ENCODE data around the gene ZNF699.

DNA sequence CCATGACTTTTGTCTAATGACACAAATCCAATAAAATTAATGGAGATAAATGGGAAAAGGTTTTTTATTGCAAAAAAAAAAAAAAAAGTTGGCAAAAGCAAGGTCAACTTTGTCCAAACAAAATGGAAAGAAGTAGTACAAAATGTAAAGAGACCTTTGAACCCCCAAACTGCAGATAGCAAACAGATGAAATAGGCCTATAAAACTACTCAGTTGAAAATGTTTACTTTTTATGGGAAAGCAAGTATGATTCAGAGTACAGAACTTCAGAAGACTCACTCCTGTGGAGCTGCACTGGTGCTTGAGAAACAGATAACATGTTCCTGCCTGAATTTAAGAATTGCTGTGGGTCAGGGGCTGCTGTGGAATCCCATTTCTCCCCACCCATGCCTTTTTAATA lies 43.4 kb upstream of the ZNF699 start:
- TF ChIP-seq CTCF (IDR thresholded peaks at IDR 0.05) (no peak), EZH2 (IDR thresholded peaks at IDR 0.05; ENCODE audit: borderline replicate concordance, insufficient read depth, low read depth, low read length, poor library complexity, severe bottlenecking) (no peak)
